NOMO-1 (cell line): ENCODE measurements around the gene FXYD1.
A peak's percentile ranks its signal among the peaks of the same experiment; 100 is the strongest.
"Not testable (repeated sequence)": the region's sequence is repeated elsewhere in the genome, so short reads cannot be mapped to it uniquely, and the experiment has no call there.

Experiments used
- DNase-seq, 2 experiments: peaks; one replicate each; lab custom pipeline; 2025; ENCODE audit not compliant: unreplicated experiment in 2 of 2; lab: John Stamatoyannopoulos, UW

FXYD1 gene

DNA sequence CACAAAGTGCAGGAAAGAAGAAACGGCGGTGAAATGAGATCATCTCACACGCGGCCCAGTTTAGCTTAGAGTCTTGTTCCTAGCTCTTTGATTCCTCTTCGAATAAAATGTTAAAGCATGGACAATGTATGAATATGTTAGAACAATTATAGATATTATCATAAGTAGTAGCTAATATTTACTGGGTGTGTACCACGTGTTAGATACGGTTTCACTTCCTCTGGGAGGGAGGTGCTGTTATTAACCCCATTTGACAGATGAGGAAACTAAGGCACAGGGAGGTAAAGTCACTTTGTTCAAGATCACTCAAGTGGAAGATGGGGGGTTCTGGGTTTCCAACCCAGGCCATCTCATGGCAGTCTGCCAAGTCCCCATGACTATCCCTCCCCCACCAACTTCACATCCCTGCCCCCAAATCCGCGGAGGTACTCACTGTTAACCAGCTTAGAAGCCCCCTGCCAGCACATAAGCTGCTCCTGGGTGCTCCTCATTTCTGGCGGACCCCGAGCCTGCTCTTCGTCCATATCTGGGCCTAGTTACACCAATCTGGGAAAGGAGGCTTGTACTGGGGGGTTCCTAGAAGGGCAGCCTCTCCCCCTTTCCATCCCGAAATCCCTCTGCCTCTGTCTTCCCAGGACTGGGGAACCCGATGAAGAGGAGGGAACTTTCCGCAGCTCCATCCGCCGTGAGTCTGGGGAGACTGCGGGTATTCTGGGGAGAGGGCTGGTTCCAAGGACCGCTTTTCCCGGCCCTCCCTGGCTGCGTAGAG, 3.4 kb downstream of the FXYD1 start:
- DNase-seq, result peak in 1 of 2 experiments; percentile 11

DNA sequence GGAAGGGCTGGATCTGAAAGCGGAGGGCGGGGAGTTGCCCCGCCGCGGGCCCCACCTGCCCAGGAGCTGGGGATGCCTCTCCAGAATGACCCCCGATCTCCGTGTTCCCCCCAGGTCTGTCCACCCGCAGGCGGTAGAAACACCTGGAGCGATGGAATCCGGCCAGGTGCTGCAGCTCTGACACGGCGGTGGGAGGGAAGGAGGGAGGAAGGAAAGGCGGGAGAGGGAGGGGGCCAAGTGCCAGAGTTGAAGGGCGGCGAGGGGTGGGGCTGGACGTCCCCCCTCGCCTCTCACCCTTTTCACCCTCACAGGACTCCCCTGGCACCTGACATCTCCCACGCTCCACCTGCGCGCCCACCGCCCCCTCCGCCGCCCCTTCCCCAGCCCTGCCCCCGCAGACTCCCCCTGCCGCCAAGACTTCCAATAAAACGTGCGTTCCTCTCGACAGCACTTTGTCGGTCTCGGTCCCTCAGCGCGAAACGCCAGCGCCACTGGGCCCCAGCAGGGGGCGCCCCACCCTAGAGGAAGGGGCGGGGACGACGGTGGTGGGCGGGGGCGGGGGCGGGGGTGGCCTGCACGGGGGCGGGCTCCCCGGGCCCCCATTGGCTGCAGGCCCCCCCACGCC, 4.1 kb downstream of the FXYD1 start:
- DNase-seq, result peak; percentile 0 to 25

- DNase-seq, result no peak
These were observed 4.6 kb downstream of the FXYD1 start, which contains the start of gene FXYD7 for GRCh38 chr19:35143231-35143715. Gene FXYD7 (plus strand): TSS chr19:35143255. CDS start chr19:35143334, 79 bp downstream.

GRCh38 chr19:35143818-35144217, 5.2 kb downstream of the FXYD1 start:
- DNase-seq, result no peak

- no peak for DNase-seq
These were observed 5.6 kb downstream of the FXYD1 start for GRCh38 chr19:35144259-35144599.

GRCh38 chr19:35144600-35145436, 6.2 kb downstream of the FXYD1 start:
- no peak for DNase-seq

DNA sequence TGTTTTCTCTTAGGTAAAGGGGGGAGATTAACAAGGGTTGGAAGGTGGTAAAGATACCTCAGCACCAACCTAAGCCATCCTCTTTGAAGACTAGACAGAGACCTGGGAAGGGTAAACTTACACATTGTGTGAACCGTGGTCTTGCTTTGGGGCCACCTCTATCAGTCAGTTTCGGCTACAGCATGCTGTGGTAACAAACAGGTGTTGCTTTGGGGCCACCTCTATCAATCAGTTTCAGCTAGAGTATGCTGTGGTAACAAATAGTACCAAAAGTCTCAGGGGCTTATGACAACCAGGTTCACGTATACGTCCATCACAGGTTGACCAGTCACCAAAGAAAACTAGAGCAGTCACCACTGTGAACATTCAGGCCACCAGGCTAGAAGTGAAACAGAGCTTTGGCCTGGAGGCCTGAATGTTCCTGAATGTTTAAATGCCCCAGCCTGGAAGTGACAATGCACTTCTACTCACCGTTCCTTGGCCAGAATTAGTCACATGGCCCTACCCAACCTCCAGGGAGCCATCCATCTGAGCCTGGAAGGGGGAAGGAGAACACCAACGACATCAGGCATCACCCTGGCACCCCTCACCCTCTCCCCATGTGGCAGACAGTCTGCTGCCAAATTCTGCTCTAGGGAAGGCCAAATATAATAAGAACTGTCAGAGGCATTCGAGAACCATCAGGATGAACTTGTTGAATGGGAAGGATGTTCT, 8.3 kb downstream of the FXYD1 start:
- no peak for DNase-seq

GRCh38 chr19:35149463-35149862, 10.8 kb downstream of the FXYD1 start:
- DNase-seq, result no peak

GRCh38 chr19:35150445-35150844, 11.8 kb downstream of the FXYD1 start:
- no peak for DNase-seq

GRCh38 chr19:35151273-35152065, 12.8 kb downstream of the FXYD1 start:
- DNase-seq, result no peak

DNA sequence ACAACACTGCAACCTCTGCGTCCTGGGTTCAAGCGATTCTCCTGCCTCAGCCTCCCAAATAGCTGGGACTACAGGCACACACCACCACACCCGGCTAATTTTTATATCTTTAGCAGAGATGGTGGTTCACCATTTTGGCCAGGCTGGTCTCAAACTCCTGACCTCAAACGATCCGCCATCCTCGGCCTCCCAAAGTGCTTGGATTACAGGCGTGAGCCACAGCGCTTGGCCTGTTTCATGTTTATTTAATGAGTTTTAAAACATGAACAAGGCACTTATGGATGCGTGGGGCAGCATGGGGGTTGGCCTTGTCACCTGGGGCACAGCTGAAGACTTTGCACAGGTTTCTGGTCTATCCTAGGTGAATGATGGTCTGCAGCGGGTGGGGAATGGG, 14.5 kb downstream of the FXYD1 start:
- DNase-seq, result not testable (repeated sequence)

DNA sequence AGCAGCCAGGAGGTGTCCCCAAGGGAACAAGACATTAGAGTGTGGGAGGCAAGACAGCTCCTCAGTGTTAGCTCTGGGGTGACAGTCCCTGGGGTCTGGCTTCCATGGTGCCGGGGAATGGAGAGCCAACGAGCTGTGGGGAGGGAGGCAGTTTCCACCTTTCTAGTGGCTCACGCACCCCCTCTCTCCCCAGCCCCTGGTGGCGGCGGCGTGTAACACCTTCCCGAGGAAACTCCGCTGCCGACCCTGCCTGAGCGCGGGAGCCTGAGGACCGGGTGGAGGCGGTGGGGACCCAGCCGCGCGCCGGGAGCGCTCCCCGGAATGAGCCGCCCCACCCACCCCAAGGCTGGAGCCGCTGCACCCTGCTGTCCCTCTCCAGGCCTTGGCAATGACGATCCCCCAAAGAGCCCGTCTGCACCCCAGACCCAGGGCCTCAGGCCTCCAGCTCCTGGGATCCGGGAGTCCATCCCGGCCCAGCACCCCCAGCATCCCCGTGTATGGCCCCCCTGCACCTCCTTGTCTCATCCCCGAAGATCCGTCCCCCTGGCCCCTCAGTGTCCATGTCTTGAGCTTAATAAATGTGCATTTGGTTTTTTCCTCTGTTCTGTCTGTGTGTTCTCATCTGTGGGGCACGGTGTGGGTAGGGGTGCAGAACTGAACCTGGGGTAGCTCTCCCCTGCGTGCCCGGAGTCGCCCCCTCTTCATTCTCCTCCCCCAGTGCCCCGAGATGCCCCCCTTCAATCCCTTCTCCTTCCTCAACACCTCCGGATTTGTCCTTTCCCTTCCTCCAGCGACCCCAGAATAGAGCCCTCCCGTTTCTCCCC, 15.3 kb downstream of the FXYD1 start:
- peak; percentile 66 to 70 for DNase-seq

DNA sequence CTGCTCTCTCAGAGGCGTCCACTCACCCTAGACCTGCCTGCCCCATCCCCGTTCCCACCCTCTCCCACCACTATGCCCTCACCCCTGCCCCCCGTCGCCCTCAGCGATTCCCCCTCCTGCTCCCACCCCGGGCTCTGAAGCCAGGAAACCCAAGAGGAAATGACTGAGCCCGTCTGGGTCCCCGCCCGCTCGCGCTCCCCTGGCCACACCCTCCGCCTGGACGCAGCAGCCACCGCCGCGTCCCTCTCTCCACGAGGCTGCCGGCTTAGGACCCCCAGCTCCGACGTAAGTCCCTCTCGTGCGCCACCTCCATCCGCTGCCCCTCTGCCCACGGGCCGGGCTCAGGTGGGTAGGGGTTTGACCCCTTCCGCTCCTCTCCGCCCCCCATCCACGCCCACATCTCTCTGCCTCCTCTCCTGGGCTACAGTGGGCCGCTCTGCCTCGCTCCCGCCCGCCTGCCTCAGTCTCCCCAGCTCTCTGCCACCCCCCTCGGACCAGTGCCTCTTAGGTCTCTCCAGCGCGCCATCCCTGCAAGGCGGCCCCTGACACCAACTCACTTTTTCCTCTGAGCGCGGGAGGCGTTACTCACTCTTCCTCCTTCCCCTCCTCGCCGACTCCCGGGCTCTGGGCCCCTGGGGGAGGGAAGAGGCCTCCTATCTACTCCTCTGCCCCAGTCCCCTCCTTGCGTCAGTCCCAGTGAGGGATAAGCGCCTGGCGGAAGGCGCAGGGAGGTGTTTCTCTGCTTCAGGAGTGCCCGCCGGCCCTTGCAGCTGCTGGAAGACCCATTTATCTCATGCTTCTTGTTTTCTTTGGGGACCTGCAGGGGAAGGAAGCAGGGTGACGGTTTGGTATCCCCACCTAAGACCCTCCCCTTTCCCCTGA, 16.1 kb downstream of the FXYD1 start, which contains the start of gene FXYD5:
Gene FXYD5 (plus strand): TSS at position 211 of the 882 bp plus-strand sequence. CDS start 816 bp downstream, outside the sequence.
- peak; percentile 76 to 77 for DNase-seq

DNA sequence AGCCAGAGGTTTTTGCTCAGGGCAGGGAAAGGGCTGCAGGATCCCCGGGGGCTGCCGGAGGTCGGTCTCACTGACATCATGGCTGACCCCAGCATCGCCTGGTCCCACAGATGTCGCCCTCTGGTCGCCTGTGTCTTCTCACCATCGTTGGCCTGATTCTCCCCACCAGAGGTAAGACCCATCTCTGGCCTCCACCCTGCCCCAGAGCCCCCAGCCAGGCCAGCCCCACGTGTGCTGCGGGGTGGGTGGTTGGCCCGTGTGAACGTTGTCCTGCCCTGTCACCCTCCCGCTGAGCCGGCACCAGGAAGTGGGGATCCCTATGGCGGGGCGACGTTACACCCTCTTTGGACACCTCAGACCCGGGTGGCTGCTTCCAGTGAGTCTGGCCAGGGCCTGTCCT, 16.8 kb downstream of the FXYD1 start:
- no peak for DNase-seq

GRCh38 chr19:35155981-35156672, 17.5 kb downstream of the FXYD1 start:
- no peak for DNase-seq

GRCh38 chr19:35156673-35157014, 18.0 kb downstream of the FXYD1 start:
- no peak for DNase-seq

- no peak for DNase-seq
These were observed 18.8 kb downstream of the FXYD1 start for GRCh38 chr19:35157431-35157830.
